DOHH2 (cell line): Measurements from ENCODE around the gene RWDD4.

Experiments used
- H3F3A ChIP-seq: fragments of 200-600 bp; sonication (generic), shearing (Covaris generic); 2 replicates; pipeline ENCODE4 v1.6.0; 2016; ENCODE audit warnings: antibody characterized with exemption, mild to moderate bottlenecking; ENCODE audit not compliant: control insufficient read depth, insufficient read depth
- H3K27ac ChIP-seq: fragments of 200-600 bp; sonication (generic); 2 replicates; pipeline ENCODE4 v1.5.1; 2014; ENCODE audit warnings: low read depth, mild to moderate bottlenecking, low read length, moderate library complexity
- H3K27me3 ChIP-seq: fragments of 200-600 bp; sonication (generic); 2 replicates; pipeline ENCODE4 v1.6.1; 2014; ENCODE audit warnings: mild to moderate bottlenecking, low read length, mixed read lengths; ENCODE audit not compliant: control insufficient read depth
- H3K36me3 ChIP-seq: fragments of 200-600 bp; sonication (generic); 2 replicates; pipeline ENCODE4 v1.6.1; 2014; ENCODE audit warnings: mild to moderate bottlenecking, low read length, moderate library complexity, mixed read lengths; ENCODE audit not compliant: control insufficient read depth
- H3K4me1 ChIP-seq: fragments of 200-600 bp; sonication (generic); 2 replicates; pipeline ENCODE4 v1.6.1; 2014; ENCODE audit warnings: mild to moderate bottlenecking, low read length, mixed read lengths; ENCODE audit not compliant: control insufficient read depth
- H3K4me2 ChIP-seq: fragments of 200-600 bp; sonication (generic); 2 replicates; pipeline ENCODE4 v1.6.0; 2014; ENCODE audit warnings: mild to moderate bottlenecking, low read length, moderate library complexity
- H3K4me3 ChIP-seq: fragments of 200-600 bp; sonication (generic); 2 replicates; pipeline ENCODE4 v1.5.1; 2014; ENCODE audit warnings: mild to moderate bottlenecking, low read length, mixed read lengths
- H3K79me2 ChIP-seq: fragments of 200-600 bp; sonication (generic); 2 replicates; pipeline ENCODE4 v1.6.1; 2014; ENCODE audit warnings: mild to moderate bottlenecking, low read length, mixed read lengths; ENCODE audit not compliant: control insufficient read depth
- H3K9me2 ChIP-seq: fragments of 200-600 bp; sonication (generic); replicated peaks from 2 replicates; pipeline ENCODE4 v1.6.1; 2014; ENCODE audit warnings: mild to moderate bottlenecking, low read length, mixed read lengths; ENCODE audit not compliant: control insufficient read depth
- H3K9me3 ChIP-seq: fragments of 200-600 bp; sonication (generic); 2 replicates; pipeline ENCODE4 v1.6.1; 2014; ENCODE audit warnings: antibody characterized with exemption, low read length, mixed read lengths; ENCODE audit not compliant: control insufficient read depth, insufficient read depth
- H4K20me1 ChIP-seq: fragments of 200-600 bp; sonication (generic); 2 replicates; pipeline ENCODE4 v1.6.0; 2014; ENCODE audit warnings: low read depth, mild to moderate bottlenecking, antibody characterized with exemption, low read length, moderate library complexity; ENCODE audit not compliant: control insufficient read depth, insufficient read depth
- CTCF ChIP-seq: fragments of 200-600 bp; sonication (generic); IDR thresholded peaks from one replicate; pipeline ENCODE4 v1.5.1; 2014; ENCODE audit warnings: antibody characterized with exemption, mild to moderate bottlenecking, low read depth, low read length; ENCODE audit not compliant: poor library complexity, severe bottlenecking
- EZH2phosphoT487 ChIP-seq: fragments of 200-600 bp; sonication (generic); IDR thresholded peaks from 2 replicates; pipeline ENCODE4 v1.6.1; 2017; ENCODE audit warnings: borderline replicate concordance, mild to moderate bottlenecking, antibody characterized with exemption, low read length, moderate library complexity, mixed read lengths

RWDD4 gene

GRCh38 chr4:183639291-183639690 lies 19.7 kb downstream of the RWDD4 start:
- Histone ChIP-seq H3F3A (no peaks in the 10 kb centered on the region), H3K27me3 (no peaks in the 10 kb centered on the region), H3K4me1 (no peaks in the 10 kb centered on the region), H3K9me2 (no peaks in the 10 kb centered on the region), H3K4me2 (no peak overlapping the region), H3K4me3 (no peak overlapping the region), H3K9me3 (no peaks in the 10 kb centered on the region), H3K79me2 (no peaks in the 10 kb centered on the region), H3K27ac (no peak overlapping the region), H3K36me3 (peaks cover 5% of the 10 kb centered on the region), H4K20me1 (no peaks in the 10 kb centered on the region)
- TF ChIP-seq EZH2phosphoT487 (no peak), CTCF (no peak)

GRCh38 chr4:183638436-183638835 lies 20.5 kb downstream of the RWDD4 start:
- no peak for TF ChIP-seq CTCF
- TF ChIP-seq EZH2phosphoT487: no peak
- Histone ChIP-seq H3K4me1 (no peaks in the 10 kb centered on the region), H4K20me1 (no peaks in the 10 kb centered on the region), H3K36me3 (no peaks in the 10 kb centered on the region; the same call in 1 of the 2 replicates), H3K9me2 (no peaks in the 10 kb centered on the region), H3K27ac (no peak overlapping the region), H3K27me3 (no peaks in the 10 kb centered on the region), H3K79me2 (no peaks in the 10 kb centered on the region), H3F3A (no peaks in the 10 kb centered on the region), H3K4me2 (no peak overlapping the region), H3K9me3 (no peaks in the 10 kb centered on the region), H3K4me3 (no peak overlapping the region)

GRCh38 chr4:183637461-183637860 lies 21.5 kb downstream of the RWDD4 start:
- H3K27me3 ChIP-seq: no peaks in the 10 kb centered on the region
- H3K79me2 ChIP-seq: no peaks in the 10 kb centered on the region
- no peaks in the 10 kb centered on the region for H3F3A ChIP-seq
- no peak overlapping the region for H3K4me2 ChIP-seq
- TF ChIP-seq CTCF (no peak), EZH2phosphoT487 (no peak)
- H3K9me3 ChIP-seq: no peaks in the 10 kb centered on the region
- H3K36me3 ChIP-seq: no peaks in the 10 kb centered on the region
- H3K27ac ChIP-seq: no peak overlapping the region
- no peaks in the 10 kb centered on the region for H3K4me1 ChIP-seq
- no peak overlapping the region for H3K4me3 ChIP-seq
- no peaks in the 10 kb centered on the region for H4K20me1 ChIP-seq
- no peaks in the 10 kb centered on the region for H3K9me2 ChIP-seq

- Histone ChIP-seq H3K27ac (no peak overlapping the region), H3K9me3 (no peaks in the 10 kb centered on the region), H3K9me2 (no peaks in the 10 kb centered on the region), H3K79me2 (no peaks in the 10 kb centered on the region), H3F3A (no peaks in the 10 kb centered on the region), H4K20me1 (no peaks in the 10 kb centered on the region), H3K4me2 (no peak overlapping the region), H3K27me3 (no peaks in the 10 kb centered on the region), H3K36me3 (no peaks in the 10 kb centered on the region), H3K4me3 (no peak overlapping the region), H3K4me1 (no peaks in the 10 kb centered on the region)
- TF ChIP-seq EZH2phosphoT487 (no peak), CTCF (no peak)
Measured at GRCh38 chr4:183636923-183637322, 22.1 kb downstream of the RWDD4 start.
